Glutamatergic neuron (in vitro differentiated cells): Measurements from ENCODE around the gene TXNL4A. TPM values are rescaled to one million over a fixed set of nuclear protein-coding genes. Genes with fewer than 3 reads are reported as not detected.

ENCODE experiments used
- DNase-seq: peaks from one replicate; pipeline ENCODE4 v3.0.0; 2022
- H3K27ac Mint-ChIP-seq: one replicate; pipeline ENCODE4 v1.8.0; 2020; ENCODE audit warnings: mild to moderate bottlenecking, mixed read lengths, inconsistent platforms; ENCODE audit not compliant: unreplicated experiment
- H3K27me3 Mint-ChIP-seq: one replicate; pipeline ENCODE4 v1.8.0; 2020; ENCODE audit warnings: mild to moderate bottlenecking, moderate library complexity, mixed read lengths, inconsistent platforms; ENCODE audit not compliant: unreplicated experiment
- H3K36me3 Mint-ChIP-seq: one replicate; pipeline ENCODE4 v1.8.0; 2020; ENCODE audit warnings: mild to moderate bottlenecking, mixed read lengths, inconsistent platforms; ENCODE audit not compliant: unreplicated experiment
- H3K4me1 Mint-ChIP-seq: one replicate; pipeline ENCODE4 v1.8.0; 2020; ENCODE audit warnings: mild to moderate bottlenecking, low read depth, mixed read lengths, inconsistent platforms; ENCODE audit not compliant: unreplicated experiment
- H3K4me3 Mint-ChIP-seq: one replicate; pipeline ENCODE4 v1.8.0; 2020; ENCODE audit warnings: mild to moderate bottlenecking, mixed read lengths, inconsistent platforms; ENCODE audit not compliant: unreplicated experiment
- H3K9me3 Mint-ChIP-seq: one replicate; pipeline ENCODE4 v1.8.0; 2020; ENCODE audit warnings: mild to moderate bottlenecking, moderate library complexity, mixed read lengths, inconsistent platforms; ENCODE audit not compliant: unreplicated experiment
- CTCF ChIP-seq: fragments of 200-600 bp; sonication (generic); IDR thresholded peaks from one replicate; pipeline ENCODE4 v1.5.0; 2021; ENCODE audit not compliant: partially characterized antibody, unreplicated experiment
- total RNA-seq: library from RNA; stranded (reverse); fragmentation: NEBNext Ultra II Directional; extraction: Animal tissue kit (Norgen Biotek cat#: 25700); gene quantifications from one replicate; pipeline ENCODE4 v1.2.1, GENCODE V29; 2021; ENCODE audit not compliant: unreplicated experiment

Gene TXNL4A
- total RNA-seq, 1 donor from 2014 or later, result 104 TPM

- H3K27me3 Mint-ChIP-seq, result peaks cover 15% of the 10 kb centered on the region
- H3K4me1 Mint-ChIP-seq, result peaks cover 15% of the 10 kb centered on the region
- peaks cover 49% of the 10 kb centered on the region for H3K36me3 Mint-ChIP-seq
- peaks cover 33% of the 10 kb centered on the region for H3K9me3 Mint-ChIP-seq
- DNase-seq, result no peak
- no peak overlapping the region for H3K4me3 Mint-ChIP-seq
- H3K27ac Mint-ChIP-seq, result peak overlapping the region; percentile 78
- no peak for TF ChIP-seq CTCF
These were observed 55.5 kb downstream of the TXNL4A start for GRCh38 chr18:79932907-79933306.

- TF ChIP-seq CTCF, result no peak
These were observed 56.9 kb downstream of the TXNL4A start for GRCh38 chr18:79931475-79931874.

GRCh38 chr18:79930020-79930642 is 58.2 kb downstream of the TXNL4A start:
- peaks cover 43% of the 10 kb centered on the region for H3K36me3 Mint-ChIP-seq
- TF ChIP-seq CTCF, result no peak
- peaks cover 25% of the 10 kb centered on the region for H3K4me1 Mint-ChIP-seq
- no peak overlapping the region for H3K4me3 Mint-ChIP-seq
- peaks cover 31% of the 10 kb centered on the region for H3K9me3 Mint-ChIP-seq
- H3K27ac Mint-ChIP-seq, result no peak overlapping the region
- no peak for DNase-seq
- H3K27me3 Mint-ChIP-seq, result peaks cover 13% of the 10 kb centered on the region

More at GRCh38 chr18:79931475-79931874, 56.9 kb downstream of the TXNL4A start:
- peaks cover 30% of the 10 kb centered on the region for H3K9me3 Mint-ChIP-seq
- peaks cover 15% of the 10 kb centered on the region for H3K27me3 Mint-ChIP-seq
- DNase-seq, result no peak
- no peak overlapping the region for H3K27ac Mint-ChIP-seq
- no peak overlapping the region for H3K4me3 Mint-ChIP-seq
- H3K4me1 Mint-ChIP-seq, result peaks cover 18% of the 10 kb centered on the region
- H3K36me3 Mint-ChIP-seq, result peaks cover 43% of the 10 kb centered on the region

- H3K9me3 Mint-ChIP-seq, result peaks cover 34% of the 10 kb centered on the region
- H3K27me3 Mint-ChIP-seq, result peaks cover 7% of the 10 kb centered on the region
- H3K27ac Mint-ChIP-seq, result no peak overlapping the region
- DNase-seq, result no peak
- no peak for TF ChIP-seq CTCF
- peaks cover 16% of the 10 kb centered on the region for H3K4me1 Mint-ChIP-seq
- H3K36me3 Mint-ChIP-seq, result peaks cover 43% of the 10 kb centered on the region
- no peak overlapping the region for H3K4me3 Mint-ChIP-seq
These were observed 59.8 kb downstream of the TXNL4A start for GRCh38 chr18:79928563-79928960.

- peaks cover 37% of the 10 kb centered on the region for H3K36me3 Mint-ChIP-seq
These were observed 60.5 kb downstream of the TXNL4A start for GRCh38 chr18:79927607-79928562.

More at GRCh38 chr18:79927607-79928562, 60.5 kb downstream of the TXNL4A start:
- Mint-ChIP-seq H3K27ac (no peak overlapping the region), H3K27me3 (peaks cover 7% of the 10 kb centered on the region), H3K4me1 (peaks cover 15% of the 10 kb centered on the region), H3K9me3 (peaks cover 32% of the 10 kb centered on the region), H3K4me3 (no peak overlapping the region)
- no peak for TF ChIP-seq CTCF
- DNase-seq, result no peak
